Left forelimb (tissue), 1 donor: Measurements from ENCODE around the gene PLEK2.
"Not testable (repeated sequence)": the region's sequence is repeated elsewhere in the genome, so short reads cannot be mapped to it uniquely, and the experiment has no call there.

Source experiments
- DNase-seq: peaks from one replicate; pipeline ENCODE4 v3.0.0-alpha.2; 2018; ENCODE audit warnings: low spot score

PLEK2 gene

DNA sequence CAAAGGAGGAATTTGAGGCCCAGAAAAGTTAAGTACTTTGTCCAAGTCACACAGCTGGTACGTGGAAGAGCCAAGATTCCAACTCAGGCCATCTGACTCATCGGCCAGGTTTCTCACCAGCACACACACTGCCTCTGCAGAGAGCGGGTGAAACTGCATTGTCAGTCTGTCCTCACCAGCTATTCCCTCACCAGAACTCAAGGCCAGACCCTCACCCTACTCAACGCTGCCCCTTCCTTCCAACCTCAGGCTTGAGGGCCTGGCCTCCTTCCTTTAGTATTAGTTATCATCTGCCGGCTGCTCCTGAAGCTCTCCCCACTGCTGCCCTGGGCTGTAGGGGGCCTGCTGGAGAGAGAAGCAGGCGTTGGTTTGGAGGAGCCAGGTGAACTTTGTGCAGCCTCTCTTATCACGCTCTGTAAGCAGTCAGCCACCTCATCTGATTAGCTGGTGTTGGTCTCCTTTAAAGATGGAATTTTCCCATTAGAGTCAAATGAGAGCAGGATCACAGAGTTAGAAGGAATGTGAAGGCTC is 16.6 kb upstream of the PLEK2 start:
- no peak for DNase-seq

DNA sequence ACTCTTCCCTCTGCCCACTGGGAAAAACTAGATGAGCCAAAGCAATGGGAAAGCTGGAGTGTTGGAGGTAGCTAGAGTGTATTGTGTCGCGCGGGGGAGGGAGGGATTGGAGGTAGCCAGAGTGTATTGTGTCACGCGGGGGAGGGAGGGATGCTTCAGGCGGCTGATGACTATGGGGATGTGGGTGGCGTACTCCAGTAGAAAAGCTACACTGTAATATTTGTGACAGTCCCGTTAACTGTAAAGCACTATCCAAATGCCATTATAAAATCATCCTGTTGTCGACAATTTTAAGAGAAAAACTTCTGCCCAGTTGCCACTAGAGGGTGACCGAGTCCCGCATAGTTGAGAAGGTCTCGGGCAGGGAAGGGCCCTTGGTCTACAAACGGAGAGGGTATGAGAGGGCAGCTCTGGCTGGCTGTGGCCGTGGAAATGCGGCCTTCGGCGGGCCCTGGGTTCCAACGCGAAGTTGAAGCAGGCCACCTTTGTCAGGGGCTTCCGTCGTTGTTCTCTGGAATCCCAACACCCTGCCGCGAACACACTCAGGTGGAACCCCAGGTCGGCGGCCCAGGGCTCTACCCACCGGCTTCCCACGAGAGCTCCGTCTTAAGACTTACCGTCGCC is 15.1 kb upstream of the PLEK2 start:
- DNase-seq = peak; percentile 81

DNA sequence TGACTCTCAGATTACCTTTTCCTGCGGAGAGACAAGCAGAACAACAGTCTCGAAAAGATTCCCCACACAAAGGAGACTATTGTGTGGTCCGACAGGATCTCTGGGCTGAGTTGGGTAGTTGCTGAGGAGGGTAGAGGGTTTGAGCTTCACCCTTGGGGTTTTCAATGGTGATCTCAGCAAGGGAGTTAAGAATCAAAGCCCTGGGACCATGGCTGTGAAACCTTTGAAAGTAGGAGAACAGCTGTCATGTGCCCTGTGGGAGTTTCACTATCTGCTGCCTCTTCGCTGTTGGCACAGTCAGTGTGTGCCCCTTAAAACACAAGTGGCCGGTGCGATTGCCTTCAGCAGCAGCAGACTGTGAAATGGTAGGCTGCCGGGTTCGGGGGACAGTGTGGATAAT is 14.2 kb upstream of the PLEK2 start:
- DNase-seq = no peak

DNA sequence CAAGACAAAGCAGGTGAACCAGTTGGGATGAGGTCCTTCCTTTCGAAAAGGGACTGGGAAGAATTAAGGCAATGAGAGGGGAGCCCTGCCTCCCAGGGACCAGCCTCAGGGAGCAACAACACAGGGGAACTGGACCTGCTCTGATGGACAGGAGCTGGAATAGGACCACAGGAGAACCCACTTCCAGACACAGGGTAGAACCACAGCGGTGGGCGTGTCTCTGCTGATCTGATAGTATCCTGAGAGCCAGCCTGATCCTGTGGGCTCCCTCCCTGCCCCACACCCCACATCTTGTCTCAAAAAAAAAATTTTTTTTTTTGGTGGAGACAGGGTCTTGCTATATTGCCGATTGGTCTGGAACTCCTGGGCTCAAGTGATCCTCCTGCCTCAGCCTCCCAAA is 13.6 kb upstream of the PLEK2 start:
- no peak for DNase-seq

DNA sequence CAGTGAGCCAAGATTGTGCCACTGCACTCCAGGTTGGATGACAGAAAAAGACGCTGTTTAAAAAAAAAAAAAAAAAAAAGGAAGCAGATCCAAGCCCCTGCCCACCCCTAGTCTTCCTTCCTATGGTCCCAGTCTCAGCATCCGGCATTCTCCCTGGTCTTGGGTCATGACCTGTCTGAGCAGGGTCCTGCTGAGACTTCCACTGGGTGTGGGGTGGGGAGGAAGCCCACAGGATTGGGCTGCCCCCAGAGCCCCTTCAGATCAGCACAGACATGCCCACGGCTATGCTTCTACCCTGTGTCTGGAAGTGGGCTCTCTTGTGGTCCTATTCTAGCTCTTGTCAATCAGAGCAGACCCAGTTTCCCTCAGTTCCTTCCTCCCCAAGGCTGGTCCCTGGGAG is 12.6 kb upstream of the PLEK2 start:
- no peak for DNase-seq

DNA sequence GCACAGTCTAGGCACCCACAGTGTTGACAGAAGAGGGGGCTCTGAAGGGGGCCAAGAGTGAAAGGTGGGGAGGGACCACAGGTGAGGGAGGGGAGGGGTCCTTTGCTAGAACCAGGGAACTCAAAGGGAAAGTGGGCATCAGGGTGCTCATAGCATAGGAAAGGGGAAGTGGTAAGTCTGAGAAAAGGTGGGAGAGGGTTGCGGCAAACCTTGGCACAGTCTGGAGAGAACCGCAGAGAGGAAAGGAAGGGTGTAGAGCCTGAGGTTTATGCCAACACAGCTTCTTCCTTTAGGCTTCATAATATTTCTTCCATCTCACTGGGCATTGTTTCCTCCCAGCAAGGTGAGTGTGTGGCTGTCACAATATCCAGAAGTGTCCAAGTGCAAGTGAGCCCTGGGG is 11.5 kb upstream of the PLEK2 start:
- no peak for DNase-seq

DNA sequence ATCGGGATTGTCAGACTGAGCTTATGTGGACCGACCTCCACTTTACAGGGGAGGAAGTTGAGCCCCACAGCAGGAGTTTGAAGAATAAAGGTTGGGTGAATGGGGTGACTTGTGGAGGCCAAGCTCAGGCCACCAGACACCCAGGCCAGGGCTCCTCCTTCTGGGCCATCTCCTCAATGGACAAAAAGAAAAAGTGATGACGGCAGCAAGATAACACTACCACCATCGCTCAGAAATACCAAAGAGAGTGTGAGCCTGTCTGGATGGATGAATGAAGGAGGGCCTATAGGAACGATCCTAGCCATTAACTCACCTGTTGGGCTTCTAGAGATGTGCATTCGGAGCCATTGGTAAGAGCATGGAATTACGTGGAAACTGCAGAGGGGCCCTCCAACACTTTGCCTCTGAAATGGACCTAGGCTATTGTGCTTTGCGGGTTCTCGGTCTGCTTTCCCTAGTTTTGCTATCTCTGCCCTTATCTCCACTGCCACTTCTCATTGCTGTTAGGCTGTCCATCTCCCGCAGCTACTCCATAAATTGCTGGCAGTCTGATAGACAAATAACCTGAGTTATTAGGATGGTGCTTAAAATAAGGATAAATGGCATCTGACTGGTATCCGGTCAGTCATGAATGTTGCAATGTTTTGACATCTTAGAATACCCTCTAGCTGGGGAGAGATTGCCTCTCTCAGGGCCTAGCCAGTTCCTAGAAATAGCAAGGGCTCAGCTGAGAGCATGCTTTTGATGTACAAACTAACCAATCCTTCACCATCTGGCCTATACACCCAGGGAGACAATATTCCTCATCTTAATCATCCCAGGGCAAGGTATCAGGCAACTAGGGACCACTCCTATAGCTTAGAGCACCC is 9.6 kb upstream of the PLEK2 start:
- DNase-seq = no peak

DNA sequence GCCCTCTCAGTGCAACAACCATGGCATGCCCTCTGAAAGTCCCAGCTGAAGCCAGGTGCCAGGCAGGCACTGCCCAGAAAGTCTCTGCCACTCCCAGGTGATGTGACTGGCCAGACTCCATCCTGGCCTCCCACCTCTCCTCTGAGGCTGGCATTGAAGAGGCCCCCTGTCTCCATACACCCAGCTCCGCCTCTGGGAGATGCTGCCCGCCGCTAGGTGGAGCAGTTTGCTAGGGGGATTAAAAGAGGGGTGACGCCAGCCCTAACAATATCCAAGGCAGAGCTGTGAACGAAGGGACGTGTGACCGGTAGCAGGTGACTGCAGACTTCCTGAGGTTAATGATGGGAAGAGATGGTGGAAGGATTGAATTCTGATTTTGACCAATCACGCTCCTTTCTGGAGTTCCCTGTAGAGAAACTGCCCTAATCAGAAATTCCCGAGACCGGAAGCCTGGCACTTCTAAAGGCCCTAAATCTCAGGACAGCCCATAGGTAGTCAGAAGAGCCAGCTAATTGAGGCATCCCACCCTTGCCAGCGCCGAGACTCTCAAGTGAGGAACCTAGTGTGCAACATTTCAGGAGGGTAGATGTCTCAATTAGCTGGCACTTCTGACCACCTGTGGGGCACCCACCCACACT is 8.3 kb upstream of the PLEK2 start:
- DNase-seq = no peak

DNA sequence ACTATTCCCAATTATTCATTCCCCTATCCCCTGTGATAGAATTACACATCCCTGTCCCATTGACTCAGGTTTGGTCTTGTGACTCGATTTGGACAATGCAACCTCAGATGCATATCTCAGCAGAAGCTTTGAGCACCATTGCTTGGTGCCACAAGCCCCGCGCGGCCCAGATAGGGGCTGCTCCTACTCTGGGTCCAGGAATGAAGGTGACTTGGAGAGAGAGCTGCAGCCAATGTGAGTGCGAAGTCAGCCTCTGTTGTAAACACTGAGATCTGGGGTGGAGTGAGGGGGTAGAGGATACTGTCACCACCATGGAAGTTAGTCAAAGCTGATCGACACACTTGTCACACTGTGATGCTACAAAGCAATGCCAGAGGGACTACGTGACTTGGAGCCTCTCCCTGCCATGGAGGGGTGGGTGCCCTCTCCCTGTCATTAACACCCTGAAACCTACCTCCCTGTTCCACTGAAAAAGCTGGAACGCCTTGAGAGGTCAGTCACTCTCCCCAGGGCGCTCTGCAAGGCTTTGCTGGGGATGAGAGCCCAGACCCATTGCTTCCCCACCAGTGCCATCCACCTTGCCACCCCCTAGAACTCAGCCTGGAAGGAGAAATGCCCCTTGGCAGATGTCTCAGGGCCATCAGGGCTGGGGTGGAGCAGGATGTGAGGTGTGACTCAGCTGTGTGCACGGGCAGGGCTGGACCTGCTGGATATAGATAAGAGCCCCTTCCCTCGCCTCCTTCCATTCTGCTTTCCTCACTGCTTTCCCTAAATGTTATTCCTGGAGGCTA is 6.6 kb upstream of the PLEK2 start:
- DNase-seq = no peak

DNA sequence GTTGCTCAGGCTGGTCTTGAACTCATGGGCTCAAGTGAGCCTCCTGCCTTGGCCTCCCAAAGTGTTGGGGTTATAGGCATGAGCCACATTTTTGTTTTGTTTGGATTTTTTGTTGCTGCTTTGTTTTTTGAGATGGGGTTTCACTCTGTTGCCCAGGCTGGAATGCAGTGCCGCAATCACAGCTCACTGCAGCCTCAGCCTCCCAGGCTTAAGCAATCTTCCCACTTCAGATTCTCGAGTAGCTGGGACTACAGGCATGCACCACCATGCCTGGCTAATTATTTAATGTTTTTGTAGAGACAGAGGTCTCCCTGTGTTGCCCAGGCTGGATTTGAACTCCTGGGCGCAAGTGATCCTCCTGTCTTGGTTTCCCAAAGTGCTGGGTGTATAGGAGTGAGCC is 5.7 kb upstream of the PLEK2 start:
- DNase-seq = no peak

DNA sequence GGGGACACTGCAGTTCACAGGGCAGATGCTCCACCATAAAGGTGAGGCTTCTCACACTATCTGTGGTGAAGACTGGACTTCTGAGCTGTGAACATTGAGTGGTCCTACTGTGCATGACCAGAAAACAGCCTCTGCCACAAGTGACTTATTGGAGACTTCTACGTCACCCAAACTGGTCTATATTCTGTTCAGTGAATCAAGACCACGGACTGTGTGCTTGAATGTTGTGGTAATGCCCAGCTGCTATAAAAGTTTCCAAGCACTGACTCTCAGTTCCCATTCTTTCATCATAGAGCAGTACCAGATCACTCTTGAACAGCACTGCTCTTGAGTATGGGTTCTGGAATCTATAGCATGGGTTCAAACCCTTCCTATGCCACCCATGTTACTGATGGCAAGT is 4.8 kb upstream of the PLEK2 start:
- no peak for DNase-seq

DNA sequence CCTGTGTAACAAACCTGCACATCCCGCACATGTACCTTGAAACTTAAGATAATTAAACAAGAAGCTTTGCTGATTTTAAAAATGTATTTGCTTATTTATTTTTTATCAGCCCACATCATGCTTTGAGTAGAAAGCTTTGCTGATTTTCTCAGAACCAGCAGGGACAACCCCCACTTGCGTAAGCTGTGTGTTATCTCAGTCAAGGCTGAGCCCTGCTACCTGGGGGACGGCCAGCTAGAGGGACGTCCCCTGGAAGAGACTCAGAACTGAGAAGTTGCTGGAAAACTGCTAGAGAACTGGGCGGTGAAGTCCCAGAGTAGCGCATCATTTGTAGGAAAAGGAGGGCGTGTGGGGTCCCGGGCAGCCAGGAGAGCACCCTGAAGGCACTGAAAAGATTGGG is 4.1 kb upstream of the PLEK2 start:
- no peak for DNase-seq

DNA sequence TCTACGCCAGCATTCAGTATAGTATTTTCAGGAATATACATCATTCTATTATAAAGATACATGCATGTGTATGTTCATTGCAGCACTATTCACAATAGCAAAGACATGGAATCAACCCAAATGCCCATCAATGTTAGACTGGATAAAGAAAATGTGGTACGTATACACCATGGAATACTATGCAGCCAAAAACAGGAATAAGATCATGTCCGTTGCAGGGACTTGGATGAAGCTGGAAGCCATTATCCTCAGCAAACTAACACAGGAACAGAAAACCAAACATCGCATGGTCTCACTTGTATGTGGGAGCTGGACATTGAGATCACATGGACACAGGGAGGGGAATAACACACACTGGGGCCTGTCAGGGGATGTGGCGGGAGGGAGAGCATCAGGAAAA is 3.6 kb upstream of the PLEK2 start:
- not testable (repeated sequence) for DNase-seq

DNA sequence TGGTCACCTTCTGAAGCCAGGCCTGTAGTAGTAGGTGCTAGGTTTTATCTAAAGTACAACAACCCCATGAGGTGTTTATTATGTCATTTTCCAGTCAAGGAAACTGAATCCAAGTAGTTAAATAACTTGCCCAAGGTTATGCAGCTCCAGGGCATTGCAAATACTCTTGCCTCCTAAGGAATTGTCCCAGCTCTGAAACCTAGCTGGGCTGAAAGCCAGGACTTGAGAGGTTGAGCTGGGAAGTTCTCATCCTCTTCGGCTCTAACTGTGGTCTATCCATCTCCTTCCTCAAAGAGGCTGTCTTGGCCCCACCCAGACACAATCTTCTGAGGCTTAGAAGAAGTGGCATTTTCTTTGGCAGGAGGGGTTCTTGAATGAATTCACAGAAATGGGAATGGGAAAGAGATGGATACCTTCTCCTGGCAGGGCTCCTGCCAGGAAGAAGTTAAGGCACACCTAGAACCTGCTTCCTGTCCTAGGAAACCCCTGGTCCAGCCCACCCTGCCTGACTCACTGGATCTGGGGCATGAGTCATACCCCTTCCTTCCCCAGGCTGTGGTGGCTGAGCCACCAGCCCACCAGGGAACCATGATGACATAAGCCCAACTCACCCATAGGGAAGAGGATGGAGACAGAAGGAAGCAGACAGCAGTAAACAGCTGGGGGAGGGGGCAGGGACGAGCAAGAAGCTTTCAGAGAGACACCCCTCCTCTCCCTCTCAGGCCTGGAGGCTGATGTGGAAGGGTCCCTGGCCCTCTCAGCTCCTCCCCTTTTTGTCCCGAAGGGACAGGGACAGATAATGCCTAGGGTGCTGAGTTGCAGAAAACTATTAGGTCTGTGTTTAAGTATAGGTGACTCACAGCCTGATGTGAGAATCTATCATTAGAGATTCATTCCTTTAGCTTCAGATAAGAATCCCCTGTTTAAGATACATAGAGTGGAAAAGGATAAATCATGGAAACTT is 2.1 kb upstream of the PLEK2 start:
- DNase-seq = no peak

DNA sequence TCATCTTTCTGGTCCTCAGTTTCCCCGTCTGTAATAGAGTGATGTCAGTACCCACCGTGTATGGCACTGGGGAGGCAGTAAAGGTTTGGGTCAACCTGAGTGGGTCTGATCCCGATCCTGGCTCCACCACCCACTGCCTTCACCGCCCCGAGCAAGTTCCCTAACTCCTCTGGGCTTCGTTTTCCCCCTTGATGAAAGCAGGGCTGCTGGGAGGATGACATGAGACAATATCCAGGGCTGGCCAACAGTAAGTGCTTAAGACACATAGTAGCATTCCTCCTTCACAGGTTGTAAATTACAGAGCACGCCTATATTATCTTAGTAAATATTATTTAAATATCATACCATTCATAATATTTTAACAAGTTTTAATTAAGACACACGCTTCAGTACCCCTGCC is 595 bp downstream of the PLEK2 start:
- no peak for DNase-seq

DNA sequence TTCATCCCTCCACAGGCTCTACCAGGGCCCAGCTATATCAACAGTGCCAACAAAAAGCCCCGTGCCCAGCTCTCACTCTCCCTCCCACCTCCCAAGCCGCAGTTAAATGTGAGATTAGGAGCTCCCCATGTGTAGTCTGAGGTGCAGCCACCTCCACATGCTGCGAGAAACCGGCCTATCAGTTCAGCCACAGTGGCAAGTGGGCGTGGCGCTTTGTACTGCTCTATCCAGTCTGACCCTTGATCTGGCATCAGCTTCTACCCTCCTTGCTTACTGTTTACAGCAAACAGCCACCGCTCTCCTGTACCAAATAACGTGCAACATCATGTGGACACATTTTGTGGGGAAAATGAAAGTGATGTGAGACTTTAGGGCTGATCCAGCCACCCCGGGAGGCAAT is 1.7 kb downstream of the PLEK2 start:
- no peak for DNase-seq

DNA sequence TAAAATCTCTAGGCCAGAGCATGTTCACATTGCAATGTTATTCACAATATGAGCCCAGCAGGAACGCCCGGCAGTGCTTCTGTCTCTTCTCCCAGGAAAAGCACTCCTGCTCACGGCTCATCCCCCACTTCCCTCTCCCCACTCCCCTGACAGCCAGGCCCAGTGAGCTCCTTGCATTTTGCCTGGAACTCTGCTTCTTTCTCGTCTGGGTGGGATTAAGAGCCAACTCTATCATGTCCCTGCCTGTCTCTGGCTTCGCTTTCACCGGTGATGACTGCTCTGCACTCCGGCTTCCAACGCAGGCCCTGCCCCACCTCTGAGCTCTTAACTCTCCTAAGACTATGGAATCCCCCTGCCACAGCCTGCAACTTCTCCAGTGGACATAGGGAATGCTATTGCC is 2.5 kb downstream of the PLEK2 start:
- DNase-seq = no peak

DNA sequence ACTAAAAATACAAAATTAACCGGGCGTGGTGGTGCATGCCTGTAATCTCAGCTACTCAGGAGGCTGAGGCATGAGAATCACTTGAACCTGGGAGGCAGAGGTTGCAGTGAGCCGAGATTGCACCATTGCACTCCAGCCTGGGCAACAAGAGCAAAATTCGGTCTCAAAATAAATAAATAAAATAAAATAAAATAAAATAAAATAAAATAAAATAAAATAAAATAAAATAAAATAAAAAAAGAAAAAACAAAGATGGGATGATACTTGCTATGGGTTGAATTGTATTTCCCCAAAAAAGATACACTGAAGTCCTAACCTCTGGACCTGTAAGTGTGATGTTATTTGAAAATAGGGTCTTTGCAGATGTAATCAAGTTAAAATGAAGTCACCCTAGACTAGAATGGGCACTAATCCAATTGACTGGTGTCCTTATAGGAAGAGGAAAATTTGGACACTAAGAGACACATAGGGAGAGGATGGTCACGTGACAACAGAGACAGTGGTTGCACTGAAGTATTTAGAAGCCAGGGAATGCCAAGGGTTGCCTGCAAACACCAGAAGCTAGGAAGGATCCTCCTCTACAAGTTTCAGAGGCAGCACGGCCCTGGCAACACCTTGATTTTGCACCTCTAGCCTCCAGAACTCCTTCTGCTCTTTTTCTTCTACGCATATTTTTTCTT is 3.7 kb downstream of the PLEK2 start:
- DNase-seq = not testable (repeated sequence)

DNA sequence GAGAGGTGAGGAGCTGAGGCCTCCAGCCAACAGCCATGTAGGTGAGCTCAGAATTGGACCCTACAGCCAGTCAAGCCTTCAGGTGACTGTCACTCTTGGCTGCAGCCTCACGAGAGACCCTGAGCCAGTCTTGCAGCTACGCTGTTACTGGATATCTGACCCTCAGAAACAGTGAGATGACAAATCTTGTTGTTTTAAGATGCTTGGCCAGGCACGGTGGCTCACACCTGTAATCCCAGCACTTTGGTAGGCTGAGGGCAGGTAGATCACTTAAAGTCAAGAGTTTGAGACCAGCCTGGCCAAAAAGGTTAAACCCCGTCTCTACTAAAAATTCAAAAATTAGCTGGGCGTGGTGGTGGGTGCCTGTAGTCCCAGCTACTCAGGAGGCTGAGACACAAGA is 6.2 kb downstream of the PLEK2 start:
- no peak for DNase-seq

DNA sequence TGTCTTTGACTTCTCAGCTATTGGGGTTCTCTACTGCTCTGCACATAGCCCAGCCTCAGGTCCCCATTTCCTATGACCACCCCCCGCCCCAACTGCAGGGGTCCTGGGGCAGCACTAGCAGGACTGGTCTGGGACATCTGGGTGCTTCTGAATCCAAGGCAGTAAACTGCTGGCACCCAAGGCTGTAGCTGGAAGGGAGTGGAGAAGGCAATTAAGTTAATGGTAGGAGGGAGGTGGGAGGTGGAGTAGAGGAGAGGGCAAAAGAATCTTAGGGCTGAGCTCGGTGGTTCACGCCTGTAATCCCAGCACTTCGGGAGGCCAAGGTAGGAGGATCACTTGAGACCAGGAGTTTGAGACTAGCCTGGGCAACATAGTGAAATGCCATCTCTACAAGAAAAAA is 11.5 kb downstream of the PLEK2 start:
- no peak for DNase-seq

DNA sequence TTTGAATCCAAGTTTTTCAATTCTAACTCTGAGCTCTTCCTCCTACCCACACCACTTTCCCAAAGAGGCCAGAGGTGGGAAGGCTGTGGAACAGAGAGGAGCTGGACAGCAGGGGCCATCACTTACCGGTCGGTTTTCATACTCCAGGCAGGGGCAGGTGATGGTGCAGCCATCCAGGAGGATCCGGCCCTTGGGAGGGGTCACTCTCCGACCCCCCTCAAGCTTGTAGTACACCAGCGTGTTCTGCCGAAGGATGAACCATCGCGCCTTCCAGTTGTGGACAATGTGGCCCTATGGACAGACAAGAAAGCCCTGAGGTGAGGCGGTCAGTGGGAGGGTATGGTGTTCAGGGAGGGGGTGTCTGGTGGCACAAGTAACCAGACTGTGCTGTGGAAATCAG is 14.4 kb downstream of the PLEK2 start:
- no peak for DNase-seq
